ENCODE measurements around the gene CFD. TPM values are rescaled to one million over a fixed set of nuclear protein-coding genes. Genes with fewer than 3 reads are reported as not detected.
"Not testable (repeated sequence)": the region's sequence is repeated elsewhere in the genome, so short reads cannot be mapped to it uniquely, and the experiment has no call there.

CFD gene
- polyA plus RNA-seq, 1 donor = 1.4 TPM

GRCh38 chr19:852136-853013 is 7.1 kb upstream of the CFD start, which contains the start of gene ELANE:
TSS of gene ELANE (plus strand) at chr19:852303. CDS start at chr19:852329, 26 bp downstream.
- no peak for DNase-seq (ENCODE audit: low read depth)

GRCh38 chr19:853014-853585 is 6.4 kb upstream of the CFD start:
- DNase-seq (ENCODE audit: low read depth) = no peak

GRCh38 chr19:853614-854220 is 5.7 kb upstream of the CFD start:
- not testable (repeated sequence) for DNase-seq (ENCODE audit: low read depth)

- no peak for DNase-seq (ENCODE audit: low read depth)
Observed at GRCh38 chr19:854549-854948, 4.9 kb upstream of the CFD start.

- DNase-seq (ENCODE audit: low read depth) = no peak
Observed at GRCh38 chr19:855142-855541, 4.3 kb upstream of the CFD start.

- no peak for DNase-seq (ENCODE audit: low read depth)
Observed at GRCh38 chr19:855566-856120, 3.8 kb upstream of the CFD start.

- no peak for DNase-seq (ENCODE audit: low read depth)
Observed at GRCh38 chr19:858284-858683, 1.2 kb upstream of the CFD start.

- no peak for DNase-seq (ENCODE audit: low read depth)
Observed at GRCh38 chr19:861141-861755, 1.8 kb downstream of the CFD start.

GRCh38 chr19:861756-862580 is 2.5 kb downstream of the CFD start:
- no peak for DNase-seq (ENCODE audit: low read depth)

GRCh38 chr19:862581-863314 is 3.3 kb downstream of the CFD start:
- no peak for DNase-seq (ENCODE audit: low read depth)

- DNase-seq (ENCODE audit: low read depth) = no peak
Observed at GRCh38 chr19:863315-863620, 3.8 kb downstream of the CFD start.

GRCh38 chr19:866769-867300 is 7.4 kb downstream of the CFD start:
- DNase-seq (ENCODE audit: low read depth) = no peak

GRCh38 chr19:867301-867793 is 7.9 kb downstream of the CFD start:
- DNase-seq (ENCODE audit: low read depth) = no peak

- DNase-seq (ENCODE audit: low read depth) = no peak
Observed at GRCh38 chr19:867855-868457, 8.5 kb downstream of the CFD start.

- no peak for DNase-seq (ENCODE audit: low read depth)
Observed at GRCh38 chr19:868458-869244, 9.2 kb downstream of the CFD start.

- peak; percentile 55 for DNase-seq (ENCODE audit: low read depth)
Observed at GRCh38 chr19:869245-870177, 10.0 kb downstream of the CFD start.

- no peak for DNase-seq (ENCODE audit: low read depth)
Observed at GRCh38 chr19:870314-870713, 10.8 kb downstream of the CFD start.

GRCh38 chr19:870963-871401 is 11.5 kb downstream of the CFD start:
- no peak for DNase-seq (ENCODE audit: low read depth)

Data from forelimb muscle (tissue), 1 donor.